Keratinocyte (primary cell): ENCODE data around the gene FAM227A.

Experiments used
- CTCF ChIP-seq, 3 experiments: IDR thresholded peaks in 1 of 3; conservative IDR thresholded peaks in 1 of 3; optimal IDR thresholded peaks in 1 of 3; 2 replicates in 2 of 3; 3 replicates in 1 of 3; pipeline versions ENCODE3 to v1.5.1; 2011; ENCODE audit warnings: low read length in 3 of 3, mild to moderate bottlenecking in 3 of 3, moderate library complexity in 2 of 3, control low read depth in 1 of 3, inconsistent platforms in 1 of 3; ENCODE audit not compliant: insufficient read depth in 2 of 3; ENCODE audit errors: extremely low read depth in 1 of 3
- EZH2 ChIP-seq: IDR thresholded peaks from one replicate; pipeline ENCODE4 v1.6.1; 2012; ENCODE audit warnings: inconsistent platforms, mild to moderate bottlenecking, low read length, moderate library complexity

DNA sequence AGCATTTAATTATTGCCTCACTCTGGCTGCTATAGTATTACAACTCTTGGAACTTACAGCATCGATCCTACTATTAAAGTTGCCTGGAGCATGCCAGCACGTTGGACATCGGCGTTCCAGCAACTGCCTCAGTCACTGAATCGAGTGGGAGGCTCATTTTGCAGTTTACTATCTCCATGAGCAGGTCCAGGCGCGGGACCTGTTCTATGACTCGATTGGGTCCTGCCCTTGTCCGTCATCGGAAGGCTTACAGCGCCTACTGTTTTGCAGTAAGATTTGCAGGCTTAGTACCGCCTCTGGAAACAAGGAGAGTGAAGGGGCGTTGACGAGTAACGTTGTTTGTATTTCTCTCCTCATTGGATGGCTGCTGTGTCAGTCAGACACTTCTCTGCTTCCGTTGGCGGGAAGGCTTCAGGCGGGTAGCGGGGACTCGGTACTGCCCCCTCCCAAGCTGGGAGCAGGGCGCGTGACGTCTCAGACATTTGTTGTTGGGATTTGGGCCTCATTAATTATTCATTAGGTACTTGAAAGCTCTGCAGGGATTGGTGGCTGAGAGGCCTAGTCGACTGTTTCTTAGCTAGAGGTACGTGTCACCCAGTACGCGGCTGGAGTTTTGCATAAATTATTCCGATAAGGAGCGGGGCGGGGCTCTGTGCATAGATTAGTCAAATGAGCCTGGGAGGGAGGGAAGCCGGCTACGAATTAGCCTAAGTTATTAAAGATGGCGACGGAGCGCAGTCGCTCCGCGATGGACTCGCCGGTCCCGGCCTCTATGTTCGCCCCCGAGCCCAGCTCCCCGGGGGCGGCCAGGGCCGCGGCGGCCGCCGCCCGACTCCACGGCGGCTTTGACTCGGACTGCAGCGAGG is 49.3 kb upstream of the FAM227A start, which contains the start of gene GTPBP1:
- TF ChIP-seq CTCF (optimal IDR thresholded peaks at IDR 0.05 in 1 of 3, IDR thresholded peaks at IDR 0.05 in 1 of 3, conservative IDR thresholded peaks at IDR 0.05 in 1 of 3; ENCODE audit: extremely low read depth in 1 of 3, insufficient read depth in 2 of 3, low read length in 3 of 3) = no peak
- TF ChIP-seq EZH2 = no peak
